IPS DF 4.7 (cell line): ENCODE measurements around the gene MET.
"Not testable (repeated sequence)": the region's sequence is repeated elsewhere in the genome, so short reads cannot be mapped to it uniquely, and the experiment has no call there.

Experiments used
- DNase-seq: peaks from one replicate; pipeline ENCODE4 v3.0.0-alpha.2; 2013; ENCODE audit warnings: low spot score; ENCODE audit errors: extremely low read depth

MET gene

GRCh38 chr7:116726713-116727431 is 54.9 kb downstream of the MET start:
- DNase-seq = no peak

GRCh38 chr7:116727432-116728009 is 55.5 kb downstream of the MET start:
- DNase-seq = no peak

- no peak for DNase-seq
Measured at GRCh38 chr7:116728413-116728812, 56.4 kb downstream of the MET start.

GRCh38 chr7:116730097-116731022 is 58.4 kb downstream of the MET start:
- no peak for DNase-seq

- DNase-seq = no peak
Measured at GRCh38 chr7:116731023-116731395, 59.0 kb downstream of the MET start.

- no peak for DNase-seq
Measured at GRCh38 chr7:116731445-116732335, 59.7 kb downstream of the MET start.

- no peak for DNase-seq
Measured at GRCh38 chr7:116732788-116733694, 61.0 kb downstream of the MET start.

- no peak for DNase-seq
Measured at GRCh38 chr7:116733924-116734580, 62.1 kb downstream of the MET start.

GRCh38 chr7:116734710-116735109 is 62.7 kb downstream of the MET start:
- DNase-seq = no peak

- DNase-seq = no peak
Measured at GRCh38 chr7:116736927-116737715, 65.1 kb downstream of the MET start.

GRCh38 chr7:116738378-116738777 is 66.4 kb downstream of the MET start:
- no peak for DNase-seq

- DNase-seq = no peak
Measured at GRCh38 chr7:116739307-116739706, 67.3 kb downstream of the MET start.

GRCh38 chr7:116740231-116740630 is 68.2 kb downstream of the MET start:
- DNase-seq = no peak

GRCh38 chr7:116740755-116741462 is 68.9 kb downstream of the MET start:
- DNase-seq = no peak

- DNase-seq = no peak
Measured at GRCh38 chr7:116741625-116742316, 69.8 kb downstream of the MET start.

GRCh38 chr7:116742641-116743040 is 70.6 kb downstream of the MET start:
- no peak for DNase-seq

- not testable (repeated sequence) for DNase-seq
Measured at GRCh38 chr7:116743835-116744234, 71.8 kb downstream of the MET start.

GRCh38 chr7:116746388-116746787 is 74.4 kb downstream of the MET start:
- DNase-seq = not testable (repeated sequence)
